OCI-LY3 (cell line): ENCODE results near the gene CTSS.

Experiments used
- CTCF ChIP-seq: fragments of 200-600, 300-600 bp; sonication (generic); IDR thresholded peaks from 2 replicates; pipeline ENCODE4 v1.5.1; 2014; ENCODE audit warnings: antibody characterized with exemption, low read length, low read depth
- EZH2phosphoT487 ChIP-seq: fragments of 200-600 bp; shearing (Covaris generic); IDR thresholded peaks from 2 replicates; pipeline ENCODE4 v1.6.1; 2018; ENCODE audit warnings: antibody characterized with exemption, mixed run types, low read depth

- TF ChIP-seq CTCF (no peak), EZH2phosphoT487 (no peak)
These were observed 3.8 kb downstream of the CTSS start for GRCh38 chr1:150761801-150762200.
